Smooth muscle cell (in vitro differentiated cells): Measurements from ENCODE around the gene PSMB4. TPM values are rescaled to one million over a fixed set of nuclear protein-coding genes. Genes with fewer than 3 reads are reported as not detected.

Experiments
- DNase-seq: peaks from one replicate; lab custom pipeline; 2025; ENCODE audit not compliant: unreplicated experiment; lab: John Stamatoyannopoulos, UW
- H2AFZ ChIP-seq: fragments of 200-600 bp; sonication (generic); 2 replicates; pipeline ENCODE4 v1.6.0; 2016; ENCODE audit warnings: antibody characterized with exemption, low read depth, mild to moderate bottlenecking
- H3F3A ChIP-seq: fragments of 200-600 bp; sonication (generic); 2 replicates; pipeline ENCODE4 v1.6.0; 2017; ENCODE audit warnings: antibody characterized with exemption, low read depth
- H3K27ac ChIP-seq: fragments of 200-600 bp; sonication (generic); 2 replicates; pipeline ENCODE4 v1.5.1; 2016; ENCODE audit warnings: low read depth, mild to moderate bottlenecking
- H3K27me3 ChIP-seq: fragments of 200-600 bp; sonication (generic); 2 replicates; pipeline ENCODE4 v1.6.1; 2016; ENCODE audit warnings: low read depth, mild to moderate bottlenecking
- H3K36me3 ChIP-seq: fragments of 200-600 bp; sonication (generic); 2 replicates; pipeline ENCODE4 v1.5.1; 2016; ENCODE audit warnings: low read depth
- H3K4me1 ChIP-seq: fragments of 200-600 bp; sonication (generic); 2 replicates; pipeline ENCODE4 v1.5.1; 2016; ENCODE audit warnings: low read depth
- H3K4me2 ChIP-seq: fragments of 200-600 bp; sonication (generic); 2 replicates; pipeline ENCODE4 v1.6.0; 2016; ENCODE audit warnings: mild to moderate bottlenecking
- H3K4me3 ChIP-seq: fragments of 200-600 bp; sonication (generic); 2 replicates; pipeline ENCODE4 v1.5.1; 2016; ENCODE audit warnings: mild to moderate bottlenecking
- H3K79me2 ChIP-seq: fragments of 200-600 bp; sonication (generic); 2 replicates; pipeline ENCODE4 v1.6.0; 2016; ENCODE audit warnings: low read depth, mild to moderate bottlenecking
- H3K9ac ChIP-seq: fragments of 200-600 bp; sonication (generic); 2 replicates; pipeline ENCODE4 v1.6.0; 2016; ENCODE audit warnings: low read depth
- H3K9me3 ChIP-seq: fragments of 200-600 bp; sonication (generic); replicated peaks from 2 replicates; pipeline ENCODE4 v1.5.1; 2016; ENCODE audit warnings: low read depth
- H4K20me1 ChIP-seq: fragments of 200-600 bp; sonication (generic); 2 replicates; pipeline ENCODE4 v1.6.0; 2016; ENCODE audit warnings: low read depth
- CTCF ChIP-seq: fragments of 200-600 bp; sonication (generic); IDR thresholded peaks from 2 replicates; pipeline ENCODE4 v1.5.1; 2017; ENCODE audit warnings: borderline replicate concordance, mild to moderate bottlenecking, antibody characterized with exemption; ENCODE audit not compliant: insufficient read depth, poor library complexity, severe bottlenecking
- WGBS: methylation state at CpG from one replicate; pipeline ENCODE4 v1.1.7; 2016; ENCODE audit warnings: low lambda C conversion rate; 5-methylcytosine and 5-hydroxymethylcytosine counted together
- polyA plus RNA-seq: library from polyadenylated mRNA; unstranded; fragments of >200 nt; fragmentation: Nextera tagmentation; extraction: Ambion mirVana; gene quantifications from 2 replicates; pipeline ENCODE4 v1.2.1, GENCODE V29; 2016
- total RNA-seq: library from RNA; depleted of rRNA; stranded (reverse); fragments of >200 nt; gene quantifications from 2 replicates; pipeline ENCODE4 v1.2.3, GENCODE V29; 2014

PSMB4 gene
- total and polyA plus RNA-seq, 2 experiments from 2014 or later, result 88.6 to 316 TPM

- Histone ChIP-seq H3K27me3 (no peaks in the 10 kb centered on the region), H3K4me3 (peak within 1 kb of the TSS; percentile 52), H3K4me2 (peak within 1 kb of the TSS; percentile 86), H3F3A (no peaks in the 10 kb centered on the region), H3K4me1 (peaks cover 23% of the 10 kb centered on the region), H4K20me1 (no peaks in the 10 kb centered on the region), H3K9me3 (no peaks in the 10 kb centered on the region), H2AFZ (peak within 1 kb of the TSS; percentile 61), H3K27ac (peak within 1 kb of the TSS; percentile 44), H3K79me2 (peaks cover 4% of the 10 kb centered on the region), H3K36me3 (no peaks in the 10 kb centered on the region), H3K9ac (peak within 1 kb of the TSS; percentile 66)
- WGBS, result 20% methylated on average over 11 of the region's 11 CpGs
- no peak for TF ChIP-seq CTCF
- DNase-seq, result peak; percentile 20
Measured at GRCh38 chr1:151372058-151372934, 27.1 kb upstream of the PSMB4 start, which contains the start of gene SELENBP1. Gene SELENBP1, minus strand, starts transcription at chr1:151372705. Its CDS starts 64 bp downstream, at chr1:151372641.

- no peak overlapping the region for H3K9ac ChIP-seq
- WGBS, result 98% methylated on average over 14 of the region's 14 CpGs
- H3K4me1 ChIP-seq, result peaks cover 23% of the 10 kb centered on the region
- DNase-seq, result no peak
- H3K4me3 ChIP-seq, result no peak overlapping the region
- no peaks in the 10 kb centered on the region for H4K20me1 ChIP-seq
- H3K9me3 ChIP-seq, result no peaks in the 10 kb centered on the region
- no peak overlapping the region for H3K27ac ChIP-seq
- no peaks in the 10 kb centered on the region for H3K27me3 ChIP-seq
- H3F3A ChIP-seq, result no peaks in the 10 kb centered on the region
- no peaks in the 10 kb centered on the region for H3K36me3 ChIP-seq
- no peak overlapping the region for H3K4me2 ChIP-seq
- peaks cover 4% of the 10 kb centered on the region for H3K79me2 ChIP-seq
- TF ChIP-seq CTCF, result no peak
- no peak overlapping the region for H2AFZ ChIP-seq
Measured at GRCh38 chr1:151373196-151373595, 26.2 kb upstream of the PSMB4 start.

GRCh38 chr1:151377150-151377884 lies 22.1 kb upstream of the PSMB4 start:
- no peaks in the 10 kb centered on the region for H3K36me3 ChIP-seq
- TF ChIP-seq CTCF, result no peak
- 87% methylated on average over 3 of the region's 3 CpGs for WGBS

More at GRCh38 chr1:151377150-151377884, 22.1 kb upstream of the PSMB4 start:
- H3K9ac ChIP-seq, result no peak overlapping the region
- H4K20me1 ChIP-seq, result no peaks in the 10 kb centered on the region
- H3K4me3 ChIP-seq, result no peak overlapping the region
- no peak overlapping the region for H2AFZ ChIP-seq
- no peaks in the 10 kb centered on the region for H3F3A ChIP-seq
- no peaks in the 10 kb centered on the region for H3K27me3 ChIP-seq
- H3K9me3 ChIP-seq, result no peaks in the 10 kb centered on the region
- peaks cover 7% of the 10 kb centered on the region for H3K4me1 ChIP-seq
- no peak for DNase-seq
- no peak overlapping the region for H3K4me2 ChIP-seq
- no peak overlapping the region for H3K27ac ChIP-seq
- no peaks in the 10 kb centered on the region for H3K79me2 ChIP-seq
